DLD1 (cell line): ENCODE data around the gene HHIPL1.

Source experiments
- in situ Hi-C: cut with HindIII; loops from 2 replicates; pipeline ENCODE4 v1.10.0; 2017; ENCODE audit warnings: low sequenced_read_pairs

The HHIPL1 gene

DNA sequence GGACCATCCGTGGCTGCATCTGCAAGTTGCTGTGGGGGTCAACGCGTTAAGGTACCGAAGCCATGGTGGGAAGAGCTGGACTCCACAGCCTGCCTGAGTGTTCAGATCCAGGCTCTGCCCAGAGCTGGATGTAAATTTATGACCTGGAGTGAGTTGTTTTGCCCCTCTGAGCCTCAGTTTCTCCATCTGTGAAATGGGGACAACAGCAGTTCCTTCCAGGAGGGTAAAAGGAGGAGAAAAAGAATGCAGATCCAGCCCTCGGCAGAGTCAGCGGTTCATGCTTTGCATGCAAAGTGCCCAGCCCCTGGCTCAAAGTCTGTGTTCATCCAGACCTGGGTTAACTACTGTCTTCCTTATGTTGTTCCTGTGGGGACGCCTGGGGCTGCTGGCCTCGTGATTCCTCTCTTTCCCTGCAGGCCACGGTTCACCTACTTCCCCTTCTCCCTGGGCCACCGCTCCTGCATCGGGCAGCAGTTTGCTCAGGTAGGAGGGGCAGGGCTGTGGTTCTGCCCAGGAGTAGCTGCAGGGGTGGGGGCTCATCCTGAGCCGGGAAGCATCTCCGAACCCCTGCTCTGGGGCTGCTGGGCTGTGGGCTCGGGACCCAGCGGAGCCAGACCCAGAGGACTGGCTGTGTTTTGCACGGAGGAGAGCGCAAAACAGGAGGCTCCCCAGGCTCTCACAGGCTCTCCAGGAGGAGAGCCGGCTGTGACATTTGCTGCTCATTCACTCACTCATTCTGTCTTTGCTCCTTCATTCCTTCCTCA is 81.0 kb downstream of the HHIPL1 start:
- in situ Hi-C loops = no loop called here

GRCh38 chr14:99726538-99727095 is 81.7 kb downstream of the HHIPL1 start:
- in situ Hi-C loops = no loop called here

DNA sequence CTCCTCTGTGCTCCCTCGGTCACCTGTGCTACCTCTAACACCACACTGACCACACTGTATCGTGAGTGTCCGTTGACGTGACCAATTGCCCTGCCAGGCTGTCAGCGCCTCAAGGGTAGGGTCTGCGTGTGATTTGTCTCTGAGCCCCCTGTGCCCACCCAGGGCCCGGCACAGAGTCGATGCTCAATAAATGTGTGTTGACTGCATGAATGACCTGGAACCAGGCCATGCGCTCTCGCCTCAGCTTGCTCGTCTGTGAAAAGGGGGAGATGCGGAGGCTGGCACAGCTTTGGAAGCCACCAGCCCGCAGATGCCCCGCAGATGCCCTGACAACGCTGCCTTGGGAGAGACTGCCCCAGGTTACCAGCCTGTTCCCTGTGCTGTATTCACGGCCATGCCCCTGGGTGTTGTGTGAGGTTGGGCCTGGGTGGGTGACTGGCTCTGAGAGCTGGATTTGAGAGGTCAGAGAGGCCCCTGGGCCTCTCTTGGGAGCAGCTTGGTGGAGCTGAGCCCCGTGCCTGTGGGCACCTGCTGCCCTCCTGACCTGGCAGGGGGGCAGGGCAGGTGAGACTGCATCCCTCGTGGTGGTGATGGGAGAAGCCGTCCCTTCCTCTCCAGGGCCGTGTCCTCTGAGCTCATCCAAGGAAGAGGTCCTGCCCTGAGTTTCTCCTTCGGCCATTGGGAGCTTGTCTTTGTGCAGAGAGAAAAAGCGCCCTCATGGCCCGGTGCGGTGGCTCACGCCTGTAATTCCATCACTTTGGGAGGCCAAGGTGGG is 82.4 kb downstream of the HHIPL1 start:
- in situ Hi-C loops = no loop called here

GRCh38 chr14:99728231-99728920 is 83.4 kb downstream of the HHIPL1 start:
- in situ Hi-C loops = no loop called here

GRCh38 chr14:99728981-99729451 is 84.1 kb downstream of the HHIPL1 start:
- in situ Hi-C loops = no loop called here
